CD1c-positive myeloid dendritic cell (primary cell): Measurements from ENCODE around the gene PRB4.
"Not testable (repeated sequence)": the region's sequence is repeated elsewhere in the genome, so short reads cannot be mapped to it uniquely, and the experiment has no call there.

Experiments used
- DNase-seq: peaks from one replicate; pipeline ENCODE4 v3.0.0-alpha.2; 2016; ENCODE audit errors: extremely low spot score

Gene PRB4

DNA sequence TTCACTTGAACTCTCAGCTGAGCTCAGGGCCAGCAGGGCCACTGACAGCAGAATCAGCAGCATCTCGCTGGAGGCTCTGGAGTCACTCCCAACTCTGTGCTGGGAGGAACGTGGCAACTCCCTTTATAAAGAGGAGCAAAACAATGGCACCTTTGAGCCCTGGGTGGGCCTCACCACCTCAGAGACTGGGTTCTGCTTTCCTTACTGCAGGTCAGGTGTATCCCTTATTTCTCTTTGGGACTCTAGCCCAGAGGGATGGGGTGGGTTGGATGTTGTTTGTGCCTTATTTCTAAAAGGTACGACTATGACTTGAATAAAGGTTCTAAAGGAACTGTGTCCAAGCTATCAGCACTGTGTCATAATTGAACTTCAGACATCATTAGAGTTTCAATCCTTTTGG, at the start of gene PRB4:
Gene PRB4, minus strand, starts transcription at position 101 of the 400 bp plus-strand sequence. Its CDS starts 38 bp downstream, at position 63.
- DNase-seq: no peak

- not testable (repeated sequence) for DNase-seq
These were observed 41.5 kb upstream of the PRB4 start for GRCh38 chr12:11351736-11352135.

GRCh38 chr12:11348439-11348838, 38.2 kb upstream of the PRB4 start:
- no peak for DNase-seq

- no peak for DNase-seq
These were observed 37.6 kb upstream of the PRB4 start for GRCh38 chr12:11347810-11348209.

DNA sequence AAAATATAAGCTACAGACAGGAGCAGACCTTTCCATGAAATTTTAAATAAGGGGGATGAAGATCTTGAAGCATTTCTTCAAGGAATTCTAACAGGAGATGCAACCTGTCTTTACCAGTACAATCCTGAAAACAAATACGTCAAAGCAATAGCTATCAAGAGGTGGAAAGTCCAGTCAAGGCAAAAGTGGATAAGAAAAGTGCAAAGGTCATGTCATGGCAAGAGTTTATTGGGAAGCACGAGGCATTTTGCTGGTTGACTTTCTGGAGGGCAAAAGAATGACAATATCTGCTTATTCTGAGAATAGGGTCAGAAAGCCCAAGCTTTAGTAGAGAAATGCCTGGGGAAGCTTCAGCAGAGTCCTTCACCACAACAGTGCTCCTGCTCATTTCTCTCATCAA, 34.3 kb upstream of the PRB4 start:
- no peak for DNase-seq

DNA sequence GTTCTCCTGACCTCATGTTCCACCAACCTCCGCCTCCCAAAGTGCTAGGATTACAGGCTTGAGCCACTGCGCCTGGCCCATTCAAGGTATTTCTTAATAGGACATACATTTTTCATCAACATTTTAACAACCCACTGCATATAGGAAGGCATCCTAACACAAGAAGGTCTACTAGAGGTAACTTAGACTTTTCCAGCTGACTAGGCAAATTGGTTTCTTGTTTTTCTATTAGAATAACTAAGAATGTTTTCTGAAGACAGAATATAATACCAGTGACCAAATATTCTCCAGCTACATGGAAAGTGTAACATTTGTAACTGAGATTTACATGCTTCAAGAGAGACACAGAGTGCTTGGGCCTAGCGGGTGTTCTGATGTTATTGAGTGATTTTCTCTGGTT, 14.2 kb upstream of the PRB4 start:
- no peak for DNase-seq

DNA sequence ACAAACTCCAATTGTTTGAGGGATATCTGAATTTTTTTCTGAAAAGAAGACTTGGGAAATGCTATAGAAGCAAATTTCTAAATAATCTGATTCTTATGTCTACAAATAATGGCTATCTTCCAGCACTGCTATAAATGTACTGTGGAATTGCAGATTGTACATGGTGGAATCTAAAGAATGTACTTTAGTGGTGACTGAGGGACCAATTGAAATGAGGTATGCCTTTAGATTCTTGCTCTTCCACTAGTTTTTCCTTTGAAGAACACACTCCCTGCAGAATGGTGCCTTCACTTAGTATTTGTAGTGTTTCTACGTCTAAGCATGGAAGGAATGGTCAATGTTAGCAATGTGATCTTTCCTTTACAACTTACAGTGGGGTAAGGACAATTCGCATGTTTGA, 11.7 kb upstream of the PRB4 start:
- DNase-seq: no peak

GRCh38 chr12:11307143-11307542, 3.1 kb downstream of the PRB4 start:
- DNase-seq: no peak

GRCh38 chr12:11273449-11273848, 36.8 kb downstream of the PRB4 start:
- DNase-seq: no peak

DNA sequence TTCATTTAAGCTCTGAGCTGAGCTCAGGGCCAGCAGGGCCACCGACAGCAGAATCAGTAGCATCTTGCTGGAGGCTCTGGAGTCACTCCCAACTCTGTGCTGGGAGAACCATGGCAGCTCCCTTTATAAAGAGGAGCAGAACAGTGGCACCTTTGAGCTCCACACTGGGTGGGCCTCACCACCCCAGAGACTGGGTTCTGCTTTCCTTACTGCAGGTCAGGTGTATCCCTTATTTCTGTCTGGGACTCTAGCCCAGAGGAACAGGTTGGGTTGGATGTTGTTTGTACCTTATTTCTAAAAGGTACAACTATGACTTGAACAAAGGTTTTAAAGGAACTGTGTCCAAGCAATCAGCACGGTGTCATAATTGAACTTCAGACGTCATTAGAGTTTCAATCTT, 40.6 kb downstream of the PRB4 start, which contains the start of gene PRB3:
Gene PRB3, minus strand, starts transcription at position 101 of the 400 bp plus-strand sequence. Its CDS starts 38 bp downstream, at position 63.
- DNase-seq: no peak

DNA sequence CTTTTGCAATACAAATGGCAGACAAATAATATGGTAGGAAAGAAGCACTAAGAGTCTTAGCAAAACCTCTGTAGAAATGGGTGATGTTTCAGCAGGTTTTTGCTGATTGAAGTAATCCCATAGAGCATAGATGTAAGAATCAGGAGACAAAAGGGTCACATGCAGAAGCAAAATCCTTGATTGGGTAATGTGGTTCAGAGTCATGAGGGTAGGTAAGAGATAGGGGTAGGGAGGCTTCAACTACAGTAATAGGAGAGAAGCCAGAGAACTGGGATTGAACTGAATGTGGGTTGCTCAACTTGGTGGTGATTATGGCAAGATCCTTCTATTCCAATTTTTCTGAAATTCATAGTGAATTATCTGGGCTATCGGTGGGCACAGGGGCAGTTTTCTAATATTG, 45.7 kb downstream of the PRB4 start:
- no peak for DNase-seq
